ENCODE data around the gene CLCNKA. TPM values are rescaled to one million over a fixed set of nuclear protein-coding genes. Genes with fewer than 3 reads are reported as not detected.

Gene CLCNKA
- total RNA-seq, 1 experiment from 2014 or later = 1.5 TPM

DNA sequence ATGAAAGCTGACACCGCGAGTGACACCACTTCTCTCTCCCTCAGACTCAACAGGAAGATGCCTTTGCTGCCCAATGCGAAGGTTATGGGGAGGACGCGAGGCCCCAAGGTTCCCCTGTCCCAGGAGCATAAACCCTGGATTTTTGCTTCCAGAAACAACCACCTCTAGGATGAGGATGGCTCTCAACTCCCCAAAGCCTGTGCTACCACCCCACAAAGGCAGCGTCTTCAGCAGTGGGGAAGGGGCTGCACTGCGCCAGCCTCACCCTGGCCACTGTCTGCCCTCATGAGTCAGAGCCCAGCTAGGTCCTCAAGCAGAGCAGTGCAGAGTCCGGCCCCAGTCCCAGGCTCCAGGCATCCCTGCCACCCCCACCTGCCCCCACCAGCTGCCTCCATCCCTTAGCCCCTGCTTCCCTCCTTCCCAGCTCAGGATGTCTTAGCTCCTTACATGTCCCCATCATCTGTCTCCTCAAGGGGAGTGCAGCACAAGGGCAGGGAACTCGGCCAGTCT, 24.7 kb upstream of the CLCNKA start:
- H3K9me3 Mint-ChIP-seq = no peaks in the 10 kb centered on the region
- CTCF ChIA-PET = interaction anchor here (0.6 to 2.3 kb wide), 9 partner anchors 10 to 205 kb away, joined by 3 to 9 read pairs (median 4); partner anchors contain the start of genes FAM131C, HSPB7 and ZBTB17
- peaks cover 4% of the 10 kb centered on the region; the same call in 1 of the 2 replicates for H3K27me3 Mint-ChIP-seq (ENCODE audit: low read depth)
- no peak for ATAC-seq
- H3K27ac Mint-ChIP-seq = no peak overlapping the region
- no peaks in the 10 kb centered on the region for H3K4me1 Mint-ChIP-seq
- no peak for DNase-seq (ENCODE audit: low spot score)
- H3K36me3 Mint-ChIP-seq = no peaks in the 10 kb centered on the region
- POLR2A ChIA-PET = interaction anchor here (0.5 kb wide), 1 partner anchor 237 kb away, joined by 3 read pairs; no protein-coding TSS in a partner anchor
- H3K4me3 Mint-ChIP-seq = no peak overlapping the region
- TF ChIP-seq EMX1 (CRISPR knock-in tag; IDR thresholded peaks at IDR 0.05) = no peak
- no peak for TF ChIP-seq MXD4 (CRISPR knock-in tag; IDR thresholded peaks at IDR 0.05; ENCODE audit: borderline replicate concordance)
- TF ChIP-seq FOXP1 (CRISPR knock-in tag; IDR thresholded peaks at IDR 0.05; ENCODE audit: borderline replicate concordance) = no peak
- no peak for TF ChIP-seq ZNF396 (CRISPR knock-in tag; IDR thresholded peaks at IDR 0.05; ENCODE audit: borderline replicate concordance)
- TF ChIP-seq FOXK1 (CRISPR knock-in tag; IDR thresholded peaks at IDR 0.05) = no peak
- no peak for TF ChIP-seq ZNF232 (CRISPR knock-in tag; IDR thresholded peaks at IDR 0.05)
- TF ChIP-seq ZMAT4 (CRISPR knock-in tag; IDR thresholded peaks at IDR 0.05) = no peak
- no peak for TF ChIP-seq CREM (CRISPR knock-in tag; IDR thresholded peaks at IDR 0.05)
- no peak for TF ChIP-seq ZNF671 (CRISPR knock-in tag; IDR thresholded peaks at IDR 0.05)
- TF ChIP-seq, protein P1, sequence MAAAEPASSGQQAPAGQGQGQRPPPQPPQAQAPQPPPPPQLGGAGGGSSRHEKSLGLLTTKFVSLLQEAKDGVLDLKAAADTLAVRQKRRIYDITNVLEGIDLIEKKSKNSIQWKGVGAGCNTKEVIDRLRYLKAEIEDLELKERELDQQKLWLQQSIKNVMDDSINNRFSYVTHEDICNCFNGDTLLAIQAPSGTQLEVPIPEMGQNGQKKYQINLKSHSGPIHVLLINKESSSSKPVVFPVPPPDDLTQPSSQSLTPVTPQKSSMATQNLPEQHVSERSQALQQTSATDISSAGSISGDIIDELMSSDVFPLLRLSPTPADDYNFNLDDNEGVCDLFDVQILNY (CRISPR knock-in tag; IDR thresholded peaks at IDR 0.05) = no peak
- no peak for TF ChIP-seq SP1 (CRISPR knock-in tag; conservative IDR thresholded peaks at IDR 0.05)
- TF ChIP-seq ZNF423 (CRISPR knock-in tag; IDR thresholded peaks at IDR 0.05) = no peak
- TF ChIP-seq ATF3 (CRISPR knock-in tag; conservative IDR thresholded peaks at IDR 0.05) = no peak

- H3K4me3 Mint-ChIP-seq = no peak overlapping the region
- no peaks in the 10 kb centered on the region for H3K36me3 Mint-ChIP-seq
- H3K27ac Mint-ChIP-seq = no peak overlapping the region
- no peaks in the 10 kb centered on the region for H3K4me1 Mint-ChIP-seq
- peaks cover 4% of the 10 kb centered on the region; the same call in 1 of the 2 replicates for H3K27me3 Mint-ChIP-seq (ENCODE audit: low read depth)
- ATAC-seq (no peak), DNase-seq (ENCODE audit: low spot score) (no peak)
- no peaks in the 10 kb centered on the region for H3K9me3 Mint-ChIP-seq
- TF ChIP-seq NR2C2 (CRISPR knock-in tag; IDR thresholded peaks at IDR 0.05) = no peak
- TF ChIP-seq, protein P2, sequence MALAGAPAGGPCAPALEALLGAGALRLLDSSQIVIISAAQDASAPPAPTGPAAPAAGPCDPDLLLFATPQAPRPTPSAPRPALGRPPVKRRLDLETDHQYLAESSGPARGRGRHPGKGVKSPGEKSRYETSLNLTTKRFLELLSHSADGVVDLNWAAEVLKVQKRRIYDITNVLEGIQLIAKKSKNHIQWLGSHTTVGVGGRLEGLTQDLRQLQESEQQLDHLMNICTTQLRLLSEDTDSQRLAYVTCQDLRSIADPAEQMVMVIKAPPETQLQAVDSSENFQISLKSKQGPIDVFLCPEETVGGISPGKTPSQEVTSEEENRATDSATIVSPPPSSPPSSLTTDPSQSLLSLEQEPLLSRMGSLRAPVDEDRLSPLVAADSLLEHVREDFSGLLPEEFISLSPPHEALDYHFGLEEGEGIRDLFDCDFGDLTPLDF (CRISPR knock-in tag; IDR thresholded peaks at IDR 0.05) = no peak
- no peak for TF ChIP-seq PRRX2 (CRISPR knock-in tag; IDR thresholded peaks at IDR 0.05)
- TF ChIP-seq IRF2 (CRISPR knock-in tag; IDR thresholded peaks at IDR 0.05; ENCODE audit: borderline replicate concordance, low read depth) = no peak
- TF ChIP-seq NFYB (CRISPR knock-in tag; conservative IDR thresholded peaks at IDR 0.05; ENCODE audit: low read depth) = no peak
- TF ChIP-seq FOXK1 (CRISPR knock-in tag; IDR thresholded peaks at IDR 0.05) = no peak
- no peak for TF ChIP-seq NR1H2 (CRISPR knock-in tag; IDR thresholded peaks at IDR 0.05)
- TF ChIP-seq, protein P3, sequence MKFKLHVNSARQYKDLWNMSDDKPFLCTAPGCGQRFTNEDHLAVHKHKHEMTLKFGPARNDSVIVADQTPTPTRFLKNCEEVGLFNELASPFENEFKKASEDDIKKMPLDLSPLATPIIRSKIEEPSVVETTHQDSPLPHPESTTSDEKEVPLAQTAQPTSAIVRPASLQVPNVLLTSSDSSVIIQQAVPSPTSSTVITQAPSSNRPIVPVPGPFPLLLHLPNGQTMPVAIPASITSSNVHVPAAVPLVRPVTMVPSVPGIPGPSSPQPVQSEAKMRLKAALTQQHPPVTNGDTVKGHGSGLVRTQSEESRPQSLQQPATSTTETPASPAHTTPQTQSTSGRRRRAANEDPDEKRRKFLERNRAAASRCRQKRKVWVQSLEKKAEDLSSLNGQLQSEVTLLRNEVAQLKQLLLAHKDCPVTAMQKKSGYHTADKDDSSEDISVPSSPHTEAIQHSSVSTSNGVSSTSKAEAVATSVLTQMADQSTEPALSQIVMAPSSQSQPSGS (CRISPR knock-in tag; IDR thresholded peaks at IDR 0.05; ENCODE audit: borderline replicate concordance, low read depth) = no peak
- TF ChIP-seq GRHL2 (CRISPR knock-in tag; IDR thresholded peaks at IDR 0.05; ENCODE audit: insufficient replicate concordance, severe bottlenecking) = no peak
- TF ChIP-seq HMGXB4 (CRISPR knock-in tag; IDR thresholded peaks at IDR 0.05) = no peak
- no peak for TF ChIP-seq JAZF1 (CRISPR knock-in tag; IDR thresholded peaks at IDR 0.05)
- TF ChIP-seq CBFB (CRISPR knock-in tag; IDR thresholded peaks at IDR 0.05; ENCODE audit: low read depth) = no peak
- TF ChIP-seq, protein P4, sequence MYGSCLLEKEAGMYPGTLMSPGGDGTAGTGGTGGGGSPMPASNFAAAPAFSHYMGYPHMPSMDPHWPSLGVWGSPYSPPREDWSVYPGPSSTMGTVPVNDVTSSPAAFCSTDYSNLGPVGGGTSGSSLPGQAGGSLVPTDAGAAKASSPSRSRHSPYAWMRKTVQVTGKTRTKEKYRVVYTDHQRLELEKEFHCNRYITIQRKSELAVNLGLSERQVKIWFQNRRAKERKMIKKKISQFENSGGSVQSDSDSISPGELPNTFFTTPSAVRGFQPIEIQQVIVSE (CRISPR knock-in tag; IDR thresholded peaks at IDR 0.05; ENCODE audit: borderline replicate concordance) = no peak
- TF ChIP-seq, protein P5, sequence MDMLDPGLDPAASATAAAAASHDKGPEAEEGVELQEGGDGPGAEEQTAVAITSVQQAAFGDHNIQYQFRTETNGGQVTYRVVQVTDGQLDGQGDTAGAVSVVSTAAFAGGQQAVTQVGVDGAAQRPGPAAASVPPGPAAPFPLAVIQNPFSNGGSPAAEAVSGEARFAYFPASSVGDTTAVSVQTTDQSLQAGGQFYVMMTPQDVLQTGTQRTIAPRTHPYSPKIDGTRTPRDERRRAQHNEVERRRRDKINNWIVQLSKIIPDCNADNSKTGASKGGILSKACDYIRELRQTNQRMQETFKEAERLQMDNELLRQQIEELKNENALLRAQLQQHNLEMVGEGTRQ (CRISPR knock-in tag; IDR thresholded peaks at IDR 0.05) = no peak
- POLR2A ChIA-PET = interaction anchor here (0.5 kb wide), 2 partner anchors 185 to 238 kb away, joined by 3 read pairs; no protein-coding TSS in a partner anchor
- CTCF ChIA-PET = interaction anchor here (0.6 to 2.3 kb wide), 8 partner anchors 10 to 206 kb away, joined by 3 to 9 read pairs (median 4); partner anchors contain the start of genes FAM131C and ZBTB17
These were observed 24.1 kb upstream of the CLCNKA start for GRCh38 chr1:15997637-15998280.
